Esophagus muscularis mucosa (tissue), 4 donors: ENCODE data around the gene BPIFB2. TPM values are rescaled to one million over a fixed set of nuclear protein-coding genes. Genes with fewer than 3 reads are reported as not detected.

ENCODE experiments used
- DNase-seq: peaks from one replicate; pipeline ENCODE4 v3.0.0-alpha.2; 2017; ENCODE audit errors: extremely low spot score
- H3K27ac ChIP-seq, 4 donors: fragments of 200-600 bp; sonication (generic); replicated peaks in 1 of 4; 1 replicate in 3 of 4; 2 replicates in 1 of 4; pipeline ENCODE4 v1.5.1; 2016 to 2019; ENCODE audit warnings: mild to moderate bottlenecking in 1 of 4
- H3K27me3 ChIP-seq, 4 donors: fragments of 200-600 bp; sonication (generic); one replicate each; pipeline versions ENCODE4 v1.5.1 to v1.6.0; 2016 to 2019
- H3K36me3 ChIP-seq, 4 donors: fragments of 200-600 bp; sonication (generic); one replicate each; pipeline ENCODE4 v1.5.1; 2016 to 2019
- H3K4me1 ChIP-seq, 4 donors: fragments of 200-600 bp; sonication (generic); one replicate each; pipeline ENCODE4 v1.5.1; 2016 to 2019
- H3K4me3 ChIP-seq, 4 donors: fragments of 200-600 bp; sonication (generic); 1 replicate in 2 of 4; 2 replicates in 2 of 4; pipeline ENCODE4 v1.5.1; 2016 to 2019; ENCODE audit warnings: mild to moderate bottlenecking in 4 of 4, moderate library complexity in 1 of 4
- H3K9me3 ChIP-seq, 4 donors: fragments of 200-600 bp; sonication (generic); 1 replicate in 3 of 4; 2 replicates in 1 of 4; pipeline ENCODE4 v1.5.1; 2016 to 2019
- CTCF ChIP-seq, 3 experiments: fragments of 200-600 bp in 2 of 3; fragments of 450-650 bp in 1 of 3; sonication (generic) in 2 of 3; IDR thresholded peaks; one replicate each; pipeline ENCODE4 v1.5.1; 2017 to 2019; ENCODE audit warnings: antibody characterized with exemption in 3 of 3, mild to moderate bottlenecking in 2 of 3, moderate library complexity in 1 of 3
- EP300 ChIP-seq: sonication (generic); formaldehyde crosslinking; IDR thresholded peaks from one replicate; pipeline ENCODE4 v1.6.1; 2017; ENCODE audit warnings: antibody characterized with exemption
- POLR2A ChIP-seq: fragments of 450-650 bp; IDR thresholded peaks from one replicate; pipeline ENCODE4 v1.6.1; 2017; ENCODE audit warnings: antibody characterized with exemption, moderate library complexity, mild to moderate bottlenecking, low read depth
- POLR2AphosphoS5 ChIP-seq, 2 donors: sonication (generic); formaldehyde crosslinking; IDR thresholded peaks; one replicate each; pipeline ENCODE4 v1.6.1; 2017; ENCODE audit warnings: antibody characterized with exemption in 2 of 2
- WGBS: methylation state at CpG from one replicate; pipeline ENCODE4 v1.1.5; 2018; 5-methylcytosine and 5-hydroxymethylcytosine counted together
- intact Hi-C: fragments of 100-400 bp; cut with DNase I; formaldehyde crosslinking; loops from one replicate; pipeline ENCODE4 v1.15.1; 2023
- total RNA-seq, 4 donors: library from RNA; depleted of rRNA; stranded (reverse); fragments of >200 nt; gene quantifications; one replicate each; pipeline versions ENCODE4 v1.1.0 to v1.2.1, GENCODE V29; 2016

The BPIFB2 gene
- total RNA-seq, 4 donors from 2014 or later = not detected

- H3K27ac ChIP-seq = no peak overlapping the region
- DNase-seq = no peak
- peaks cover 0 to 15% (median 9%) of the 10 kb centered on the region in 4 donors for H3K9me3 ChIP-seq
- no peaks in the 10 kb centered on the region for H3K4me1 ChIP-seq
- TF ChIP-seq POLR2AphosphoS5 (IDR thresholded peaks at IDR 0.05) (no peak), EP300 (no peak), CTCF (IDR thresholded peaks at IDR 0.05) (no peak), POLR2A (no peak)
- intact Hi-C loops = no loop called here
- H3K36me3 ChIP-seq = no peaks in the 10 kb centered on the region
- no peaks in the 10 kb centered on the region for H3K27me3 ChIP-seq
- no peak overlapping the region for H3K4me3 ChIP-seq
- WGBS = 73% methylated on average over 3 of the region's 3 CpGs
These were observed 38.9 kb downstream of the BPIFB2 start for GRCh38 chr20:33046412-33046811.

GRCh38 chr20:33051333-33051732 is 43.8 kb downstream of the BPIFB2 start:
- Histone ChIP-seq H3K27ac (no peak overlapping the region), H3K36me3 (no peaks in the 10 kb centered on the region), H3K4me1 (no peaks in the 10 kb centered on the region), H3K27me3 (peaks cover 0 to 13% (median 0%) of the 10 kb centered on the region in 4 donors), H3K9me3 (peaks cover 0 to 1% (median 0%) of the 10 kb centered on the region in 4 donors), H3K4me3 (no peak overlapping the region)
- intact Hi-C loops = no loop called here
- no peak for DNase-seq
- TF ChIP-seq EP300 (no peak), CTCF (IDR thresholded peaks at IDR 0.05) (no peak), POLR2AphosphoS5 (IDR thresholded peaks at IDR 0.05) (no peak), POLR2A (no peak)
- WGBS = 75% methylated on average over 4 of the region's 4 CpGs

GRCh38 chr20:33053291-33054106 is 46.0 kb downstream of the BPIFB2 start, which contains the start of gene BPIFB3:
Gene BPIFB3 (plus strand): TSS chr20:33053903. CDS start chr20:33055436, 1,533 bp downstream.
- Histone ChIP-seq H3K27ac (no peak within 1 kb of the TSS), H3K9me3 (no peaks in the 10 kb centered on the region), H3K36me3 (no peaks in the 10 kb centered on the region), H3K4me3 (no peak within 1 kb of the TSS), H3K4me1 (no peaks in the 10 kb centered on the region), H3K27me3 (peaks cover 0 to 13% (median 0%) of the 10 kb centered on the region in 4 donors)
- DNase-seq = no peak
- 80% methylated on average over 25 of the region's 25 CpGs for WGBS
- intact Hi-C loops = no loop called here
- TF ChIP-seq POLR2AphosphoS5 (IDR thresholded peaks at IDR 0.05) = no peak
- no peak for TF ChIP-seq EP300
- no peak for TF ChIP-seq CTCF (IDR thresholded peaks at IDR 0.05)
- no peak for TF ChIP-seq POLR2A

- TF ChIP-seq CTCF (IDR thresholded peaks at IDR 0.05) = no peak
- no peak for TF ChIP-seq POLR2A
- no peak for TF ChIP-seq POLR2AphosphoS5 (IDR thresholded peaks at IDR 0.05)
These were observed 46.9 kb downstream of the BPIFB2 start for GRCh38 chr20:33054381-33054780.

GRCh38 chr20:33054791-33055190 is 47.3 kb downstream of the BPIFB2 start:
- TF ChIP-seq EP300 (no peak), CTCF (IDR thresholded peaks at IDR 0.05) (no peak), POLR2A (no peak), POLR2AphosphoS5 (IDR thresholded peaks at IDR 0.05) (no peak)
- Histone ChIP-seq H3K27ac (no peak overlapping the region), H3K27me3 (peaks cover 0 to 17% (median 0%) of the 10 kb centered on the region in 4 donors), H3K4me1 (no peaks in the 10 kb centered on the region), H3K9me3 (no peaks in the 10 kb centered on the region), H3K4me3 (no peak overlapping the region), H3K36me3 (no peaks in the 10 kb centered on the region)
- no peak for DNase-seq
- 86% methylated on average over 2 of the region's 2 CpGs for WGBS
- intact Hi-C loops = no loop called here

More at GRCh38 chr20:33054381-33054780, 46.9 kb downstream of the BPIFB2 start:
- H3K4me3 ChIP-seq = no peak overlapping the region
- no peaks in the 10 kb centered on the region for H3K4me1 ChIP-seq
- WGBS = 83% methylated on average over 7 of the region's 7 CpGs
- H3K36me3 ChIP-seq = no peaks in the 10 kb centered on the region
- no peak for DNase-seq
- H3K27me3 ChIP-seq = peaks cover 0 to 13% (median 0%) of the 10 kb centered on the region in 4 donors
- H3K27ac ChIP-seq = no peak overlapping the region
- intact Hi-C loops = no loop called here
- no peaks in the 10 kb centered on the region for H3K9me3 ChIP-seq
